HCT116 (cell line): Measurements from ENCODE around the gene KCNC2. TPM values are rescaled to one million over a fixed set of nuclear protein-coding genes. Genes with fewer than 3 reads are reported as not detected.

ENCODE experiments used
- ATAC-seq: fragments of 200-7000 bp; cut with Tn5 transposase; 2 replicates; pipeline ENCODE4 v1.9.1; 2020; ENCODE audit warnings: mild to moderate bottlenecking, moderate library complexity
- BruUV-seq: library from RNA; stranded (reverse); fragments of 400-500 nt; replicated peaks from 2 replicates; lab custom pipeline; 2021; lab: Mats Ljungman, UMichigan
- CTCF ChIA-PET: fragments of 300-600 bp; sonication (Branson Sonifier 250); formaldehyde crosslinking; loops from one replicate; lab custom pipeline; 2021; ENCODE audit warnings: antibody characterized with exemption; lab: Charles Lee
- POLR2A ChIA-PET: fragments of 300-600, 350-600 bp; sonication (Branson Sonifier 250); formaldehyde crosslinking; loops from one replicate; lab custom pipeline; 2021; ENCODE audit warnings: antibody characterized with exemption; lab: Charles Lee
- RAD21 ChIA-PET, 2 experiments: fragments of 300-600 bp; sonication (Branson Sonifier 250); formaldehyde crosslinking; loops; one replicate each; lab custom pipeline; 2023; ENCODE audit warnings: low total read pairs in 2 of 2; ENCODE audit not compliant: uncharacterized antibody in 2 of 2, unreplicated experiment in 2 of 2, low non-redundant PET in 1 of 2; lab: Charles Lee
- DNase-seq: peaks from one replicate; pipeline ENCODE4 v3.0.0-alpha.2; 2010; ENCODE audit warnings: low read depth, low spot score
- H2AFZ ChIP-seq: fragments of 200-600 bp; shearing (Covaris generic), sonication (generic); 2 replicates; pipeline ENCODE4 v1.6.1; 2017; ENCODE audit warnings: low read depth, mixed run types, mixed read lengths, antibody characterized with exemption, low read length; ENCODE audit not compliant: poor library complexity, severe bottlenecking
- H3K27ac ChIP-seq: 2 replicates; pipeline ENCODE4 v1.5.1; 2012; ENCODE audit warnings: low read depth, low read length
- H3K27me3 ChIP-seq: fragments of 200-600 bp; sonication (generic); 2 replicates; pipeline ENCODE4 v1.6.1; 2016; ENCODE audit warnings: mixed run types, low read length, mixed read lengths; ENCODE audit not compliant: insufficient read depth
- H3K36me3 ChIP-seq, 2 experiments: fragments of 200-500 bp in 1 of 2; fragments of 200-600 bp in 1 of 2; sonication (Bioruptor generic) in 1 of 2; sonication (generic) in 1 of 2; 2 replicates each; pipeline versions ENCODE4 v1.5.1 to v1.6.1; 2014 to 2016; ENCODE audit warnings: low read length in 2 of 2, inconsistent platforms in 1 of 2, mixed read lengths in 1 of 2, mixed run types in 1 of 2; ENCODE audit not compliant: insufficient read depth in 2 of 2, control insufficient read depth in 1 of 2
- H3K4me1 ChIP-seq, 2 experiments: fragments of 200-600 bp in 1 of 2; sonication (generic) in 1 of 2; 2 replicates each; pipeline versions ENCODE4 v1.5.1 to v1.6.1; 2012 to 2017; ENCODE audit warnings: low read length in 2 of 2, inconsistent platforms in 1 of 2, mild to moderate bottlenecking in 1 of 2, mixed read lengths in 1 of 2, mixed run types in 1 of 2, moderate library complexity in 1 of 2; ENCODE audit not compliant: insufficient read depth in 2 of 2, control insufficient read depth in 1 of 2
- H3K4me2 ChIP-seq: fragments of 200-600 bp; sonication (generic); 2 replicates; pipeline ENCODE4 v1.6.1; 2017; ENCODE audit warnings: mixed run types, low read length, mixed read lengths
- H3K4me3 ChIP-seq, 2 experiments: fragments of 200-600 bp in 1 of 2; sonication (generic) in 1 of 2; replicated peaks in 1 of 2; 2 replicates each; pipeline ENCODE4 v1.5.1; 2011 to 2016; ENCODE audit warnings: low read length in 2 of 2, control low read depth in 1 of 2, low read depth in 1 of 2, mild to moderate bottlenecking in 1 of 2, mixed read lengths in 1 of 2, mixed run types in 1 of 2
- H3K79me2 ChIP-seq: fragments of 200-600 bp; sonication (generic); 2 replicates; pipeline ENCODE4 v1.6.1; 2017; ENCODE audit warnings: mild to moderate bottlenecking, mixed run types, low read length, moderate library complexity, mixed read lengths; ENCODE audit not compliant: insufficient read depth
- H3K9ac ChIP-seq: fragments of 200-600 bp; sonication (generic); 2 replicates; pipeline ENCODE4 v1.6.1; 2016; ENCODE audit warnings: low read length, mixed read lengths
- H3K9me2 ChIP-seq: fragments of 200-600 bp; sonication (generic), shearing (Covaris generic); 2 replicates; pipeline ENCODE4 v1.6.1; 2017; ENCODE audit warnings: mixed run types, mild to moderate bottlenecking, moderate library complexity; ENCODE audit not compliant: insufficient read depth
- H3K9me3 ChIP-seq, 2 experiments: fragments of 200-500 bp in 1 of 2; fragments of 200-600 bp in 1 of 2; sonication (Bioruptor generic) in 1 of 2; sonication (generic) in 1 of 2; 2 replicates each; pipeline ENCODE4 v1.6.1; 2014 to 2017; ENCODE audit warnings: low read length in 2 of 2, mixed read lengths in 2 of 2, inconsistent platforms in 1 of 2, low read depth in 1 of 2, mild to moderate bottlenecking in 1 of 2, mixed run types in 1 of 2, moderate library complexity in 1 of 2; ENCODE audit not compliant: control insufficient read depth in 1 of 2, insufficient read depth in 1 of 2
- H4K20me1 ChIP-seq: fragments of 200-600 bp; sonication (generic), shearing (Covaris generic); 2 replicates; pipeline ENCODE4 v1.6.1; 2017; ENCODE audit warnings: mixed run types, mild to moderate bottlenecking, moderate library complexity; ENCODE audit not compliant: insufficient read depth
- CBX3 ChIP-seq: IDR thresholded peaks from 2 replicates; pipeline ENCODE4 v1.6.1; 2012; ENCODE audit warnings: low read depth
- CEBPB ChIP-seq: IDR thresholded peaks from 2 replicates; pipeline ENCODE4 v1.6.1; 2012; ENCODE audit warnings: low read depth
- EZH2 ChIP-seq: fragments of 200-600 bp; sonication (generic); IDR thresholded peaks from 2 replicates; pipeline ENCODE4 v1.6.1; 2017; ENCODE audit warnings: antibody characterized with exemption, mixed run types
- EZH2phosphoT487 ChIP-seq: fragments of 200-600 bp; IDR thresholded peaks from 2 replicates; pipeline ENCODE4 v1.6.1; 2018; ENCODE audit warnings: antibody characterized with exemption, borderline replicate concordance
- JUND ChIP-seq: IDR thresholded peaks from 2 replicates; pipeline ENCODE4 v1.6.1; 2012
- TCF7L2 ChIP-seq: IDR thresholded peaks from 2 replicates; pipeline ENCODE4 v1.7.0; 2011; ENCODE audit warnings: borderline replicate concordance, inconsistent platforms; ENCODE audit not compliant: insufficient read depth, insufficient read length; ENCODE audit errors: extremely low read depth
- YY1 ChIP-seq: IDR thresholded peaks from 2 replicates; pipeline ENCODE4 v1.6.1; 2011; ENCODE audit warnings: low read length, low read depth, moderate library complexity, mild to moderate bottlenecking; ENCODE audit not compliant: insufficient replicate concordance; ENCODE audit errors: extremely low read depth
- intact Hi-C: fragments of 100-400 bp; cut with micrococcal nuclease; formaldehyde crosslinking; loops from 2 replicates; pipeline ENCODE4 v1.10.0; 2022
- total RNA-seq: library from RNA; stranded (reverse); gene quantifications from one replicate; pipeline ENCODE4 v1.2.1, GENCODE V29; 2021; ENCODE audit not compliant: unreplicated experiment
- TF ChIP-seq, protein P1 (sequence below): IDR thresholded peaks from 2 replicates; pipeline ENCODE4 v1.6.1; 2012; ENCODE audit warnings: low read depth

Gene KCNC2
- total RNA-seq, 1 experiment from 2014 or later, result not detected

GRCh38 chr12:75080582-75080981, 129.1 kb downstream of the KCNC2 start:
- intact Hi-C loops, result loop anchor here (10.0 kb wide), 2 partner anchors 276 to 386 kb away; no protein-coding TSS in a partner anchor
- ATAC-seq, result no peak
- POLR2A ChIA-PET, result no interaction called here
- no peak overlapping the region for H3K4me3 ChIP-seq
- H3K9me3 ChIP-seq, result no peaks in the 10 kb centered on the region
- no peaks in the 10 kb centered on the region for H4K20me1 ChIP-seq
- TF ChIP-seq CBX3 (no peak), EZH2phosphoT487 (no peak), YY1 (no peak), JUND (no peak), TCF7L2 (no peak), EZH2 (no peak), CEBPB (no peak)
- TF ChIP-seq, protein P1, sequence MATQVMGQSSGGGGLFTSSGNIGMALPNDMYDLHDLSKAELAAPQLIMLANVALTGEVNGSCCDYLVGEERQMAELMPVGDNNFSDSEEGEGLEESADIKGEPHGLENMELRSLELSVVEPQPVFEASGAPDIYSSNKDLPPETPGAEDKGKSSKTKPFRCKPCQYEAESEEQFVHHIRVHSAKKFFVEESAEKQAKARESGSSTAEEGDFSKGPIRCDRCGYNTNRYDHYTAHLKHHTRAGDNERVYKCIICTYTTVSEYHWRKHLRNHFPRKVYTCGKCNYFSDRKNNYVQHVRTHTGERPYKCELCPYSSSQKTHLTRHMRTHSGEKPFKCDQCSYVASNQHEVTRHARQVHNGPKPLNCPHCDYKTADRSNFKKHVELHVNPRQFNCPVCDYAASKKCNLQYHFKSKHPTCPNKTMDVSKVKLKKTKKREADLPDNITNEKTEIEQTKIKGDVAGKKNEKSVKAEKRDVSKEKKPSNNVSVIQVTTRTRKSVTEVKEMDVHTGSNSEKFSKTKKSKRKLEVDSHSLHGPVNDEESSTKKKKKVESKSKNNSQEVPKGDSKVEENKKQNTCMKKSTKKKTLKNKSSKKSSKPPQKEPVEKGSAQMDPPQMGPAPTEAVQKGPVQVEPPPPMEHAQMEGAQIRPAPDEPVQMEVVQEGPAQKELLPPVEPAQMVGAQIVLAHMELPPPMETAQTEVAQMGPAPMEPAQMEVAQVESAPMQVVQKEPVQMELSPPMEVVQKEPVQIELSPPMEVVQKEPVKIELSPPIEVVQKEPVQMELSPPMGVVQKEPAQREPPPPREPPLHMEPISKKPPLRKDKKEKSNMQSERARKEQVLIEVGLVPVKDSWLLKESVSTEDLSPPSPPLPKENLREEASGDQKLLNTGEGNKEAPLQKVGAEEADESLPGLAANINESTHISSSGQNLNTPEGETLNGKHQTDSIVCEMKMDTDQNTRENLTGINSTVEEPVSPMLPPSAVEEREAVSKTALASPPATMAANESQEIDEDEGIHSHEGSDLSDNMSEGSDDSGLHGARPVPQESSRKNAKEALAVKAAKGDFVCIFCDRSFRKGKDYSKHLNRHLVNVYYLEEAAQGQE, result no peak
- no peaks in the 10 kb centered on the region for H3K36me3 ChIP-seq
- no peak overlapping the region for H3K9ac ChIP-seq
- BruUV-seq, result no TSS peak
- no peaks in the 10 kb centered on the region for H3K27me3 ChIP-seq
- H2AFZ ChIP-seq, result no peak overlapping the region
- no peaks in the 10 kb centered on the region for H3K9me2 ChIP-seq
- DNase-seq, result no peak
- no peak overlapping the region for H3K27ac ChIP-seq
- no peaks in the 10 kb centered on the region for H3K79me2 ChIP-seq
- H3K4me1 ChIP-seq, result no peaks in the 10 kb centered on the region
- RAD21 ChIA-PET, result no interaction called here
- H3K4me2 ChIP-seq, result no peak overlapping the region
- CTCF ChIA-PET, result no interaction called here
